ENCODE data around the gene CEP97. TPM values are rescaled to one million over a fixed set of nuclear protein-coding genes. Genes with fewer than 3 reads are reported as not detected.

Gene CEP97
- total RNA-seq, 3 donors from 2014 or later, result 11.8 to 14.1 (median 12.9) TPM

DNA sequence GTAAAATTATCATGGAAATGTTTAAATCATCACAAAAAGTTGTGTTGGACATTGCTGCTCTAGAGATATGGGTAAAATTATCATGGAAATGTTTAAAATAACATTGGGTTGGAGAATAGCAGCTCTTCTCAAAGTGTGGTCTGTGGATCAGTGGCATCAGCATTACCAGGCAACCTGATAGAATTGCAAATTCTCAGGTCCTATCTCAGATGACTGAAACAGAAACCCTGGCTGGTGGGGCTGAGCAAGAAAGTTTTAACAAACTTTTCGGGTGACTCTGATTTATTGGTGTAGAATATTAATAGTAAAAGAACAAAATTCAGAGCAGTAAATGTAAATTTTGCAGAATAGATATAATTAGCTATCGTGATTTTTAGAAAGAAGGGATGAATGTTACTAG is 83.5 kb downstream of the CEP97 start:
- Mint-ChIP-seq H3K9me3 (no peaks in the 10 kb centered on the region), H3K4me1 (ENCODE audit: low read depth) (peaks cover 44% of the 10 kb centered on the region), H3K36me3 (ENCODE audit: insufficient read depth) (peaks cover 10% of the 10 kb centered on the region), H3K27me3 (ENCODE audit: low read depth) (no peaks in the 10 kb centered on the region), H3K4me3 (no peak overlapping the region)
- ATAC-seq, result no peak
- DNase-seq, result no peak

DNA sequence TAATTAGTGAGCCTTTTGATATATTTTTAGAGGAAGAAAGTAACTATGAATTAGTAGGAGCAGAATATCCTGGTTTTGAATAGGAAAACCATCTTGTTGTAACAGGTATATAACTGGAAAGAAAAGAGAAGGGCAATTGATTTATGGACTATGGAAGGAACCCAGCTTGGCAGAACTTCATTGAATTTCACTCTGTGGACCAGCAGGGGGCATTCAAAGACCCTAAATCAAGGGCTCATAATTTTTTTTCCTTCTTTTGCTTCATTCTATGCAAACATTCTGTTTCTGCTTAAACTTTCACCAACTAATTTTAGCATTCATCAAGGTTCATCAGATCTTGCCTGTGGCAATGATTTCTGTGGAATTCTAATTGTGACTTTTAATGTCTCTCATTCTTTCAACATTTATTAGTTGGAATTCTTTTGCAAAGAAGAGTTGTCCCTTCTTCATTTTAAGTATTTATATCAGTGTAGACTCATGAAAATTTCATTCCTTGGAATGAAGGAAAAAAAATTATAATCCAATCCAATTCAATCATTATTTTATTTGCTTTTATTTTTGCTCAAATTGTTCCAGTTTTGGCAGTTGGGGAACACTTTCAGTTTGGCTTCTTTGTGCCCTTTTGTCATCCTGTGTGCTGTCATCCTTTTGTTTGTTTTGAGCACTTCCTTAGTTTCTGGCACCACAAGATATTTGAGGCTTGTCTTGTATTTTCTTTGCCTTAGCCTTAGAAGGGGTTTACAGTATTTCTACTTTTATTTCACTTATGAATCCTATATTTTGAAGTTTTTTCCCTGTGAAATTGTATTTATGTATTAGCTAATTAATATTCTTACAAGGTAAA is 85.0 kb downstream of the CEP97 start:
- ATAC-seq (peak; percentile 48 to 68), DNase-seq (peak; percentile 26)
- no peaks in the 10 kb centered on the region for H3K9me3 Mint-ChIP-seq
- no peaks in the 10 kb centered on the region for H3K27me3 Mint-ChIP-seq (ENCODE audit: low read depth)
- no peak overlapping the region for H3K4me3 Mint-ChIP-seq
- H3K4me1 Mint-ChIP-seq (ENCODE audit: low read depth), result peaks cover 43% of the 10 kb centered on the region
- H3K36me3 Mint-ChIP-seq (ENCODE audit: insufficient read depth), result peaks cover 9% of the 10 kb centered on the region

DNA sequence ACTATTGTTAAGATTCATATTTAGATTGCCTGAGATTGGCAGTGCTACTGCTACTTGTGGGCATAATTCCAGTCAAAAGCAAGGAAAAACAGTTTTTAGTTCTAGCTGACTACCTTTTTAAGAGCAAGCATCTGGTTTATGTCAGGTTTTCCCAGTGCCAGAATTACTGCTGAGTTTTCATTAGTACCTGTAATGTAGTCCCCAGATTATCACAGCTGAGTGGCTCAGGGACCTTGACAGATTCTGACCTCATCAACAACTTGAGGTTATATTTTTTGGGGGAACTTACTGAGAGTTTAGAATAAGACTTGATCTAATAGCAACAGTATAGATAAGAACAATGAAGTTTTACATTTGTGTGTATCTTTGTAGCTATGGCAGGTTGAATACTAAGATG is 85.6 kb downstream of the CEP97 start:
- Mint-ChIP-seq H3K4me1 (ENCODE audit: low read depth) (peaks cover 46% of the 10 kb centered on the region), H3K36me3 (ENCODE audit: insufficient read depth) (peaks cover 5% of the 10 kb centered on the region), H3K27me3 (ENCODE audit: low read depth) (no peaks in the 10 kb centered on the region), H3K4me3 (no peak overlapping the region), H3K9me3 (no peaks in the 10 kb centered on the region)
- DNase-seq (no peak), ATAC-seq (no peak)

DNA sequence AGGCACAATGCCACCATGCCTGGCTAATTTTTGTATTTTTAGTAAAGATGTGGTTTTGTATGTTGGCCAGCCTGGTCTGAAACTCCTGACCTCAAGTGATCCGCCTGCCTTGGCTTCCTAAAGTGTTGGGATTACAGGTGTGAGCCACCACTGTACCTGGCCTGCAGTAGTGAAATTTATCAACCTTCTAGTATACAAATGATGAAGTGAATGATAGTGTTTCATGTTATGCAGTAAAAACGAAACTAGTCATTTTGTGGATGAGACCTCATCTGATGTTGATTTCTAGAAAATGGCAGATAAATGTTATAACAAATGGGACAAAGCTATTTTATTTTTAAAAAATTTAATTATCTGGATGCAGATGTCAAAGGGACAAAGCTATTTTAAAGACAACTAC is 87.5 kb downstream of the CEP97 start:
- Mint-ChIP-seq H3K4me3 (no peak overlapping the region), H3K27me3 (ENCODE audit: low read depth) (no peaks in the 10 kb centered on the region), H3K9me3 (no peaks in the 10 kb centered on the region), H3K4me1 (ENCODE audit: low read depth) (peaks cover 52% of the 10 kb centered on the region), H3K36me3 (ENCODE audit: insufficient read depth) (peaks cover 3% of the 10 kb centered on the region)
- no peak for DNase-seq
- no peak for ATAC-seq

DNA sequence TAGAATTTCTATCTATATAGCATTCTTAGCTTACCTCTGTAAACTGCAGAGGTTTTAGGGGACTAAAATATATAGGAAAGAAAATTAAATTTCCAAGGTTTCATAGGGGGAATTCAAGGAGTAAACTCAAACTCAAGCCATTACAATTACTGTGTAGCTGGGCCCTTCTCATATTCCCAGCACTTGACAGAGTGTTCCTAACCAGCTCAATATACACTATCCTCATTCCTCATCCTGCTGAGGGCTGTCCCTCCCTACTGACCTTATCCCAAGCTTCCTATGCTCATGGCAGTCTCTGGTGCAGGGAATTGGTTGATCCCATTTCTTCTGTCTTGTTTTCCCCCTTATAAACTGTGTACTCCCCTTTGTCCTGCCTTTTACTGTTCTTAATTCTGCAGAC is 88.5 kb downstream of the CEP97 start:
- peaks cover 6% of the 10 kb centered on the region for H3K36me3 Mint-ChIP-seq (ENCODE audit: insufficient read depth)
- H3K4me1 Mint-ChIP-seq (ENCODE audit: low read depth), result peaks cover 52% of the 10 kb centered on the region

DNA sequence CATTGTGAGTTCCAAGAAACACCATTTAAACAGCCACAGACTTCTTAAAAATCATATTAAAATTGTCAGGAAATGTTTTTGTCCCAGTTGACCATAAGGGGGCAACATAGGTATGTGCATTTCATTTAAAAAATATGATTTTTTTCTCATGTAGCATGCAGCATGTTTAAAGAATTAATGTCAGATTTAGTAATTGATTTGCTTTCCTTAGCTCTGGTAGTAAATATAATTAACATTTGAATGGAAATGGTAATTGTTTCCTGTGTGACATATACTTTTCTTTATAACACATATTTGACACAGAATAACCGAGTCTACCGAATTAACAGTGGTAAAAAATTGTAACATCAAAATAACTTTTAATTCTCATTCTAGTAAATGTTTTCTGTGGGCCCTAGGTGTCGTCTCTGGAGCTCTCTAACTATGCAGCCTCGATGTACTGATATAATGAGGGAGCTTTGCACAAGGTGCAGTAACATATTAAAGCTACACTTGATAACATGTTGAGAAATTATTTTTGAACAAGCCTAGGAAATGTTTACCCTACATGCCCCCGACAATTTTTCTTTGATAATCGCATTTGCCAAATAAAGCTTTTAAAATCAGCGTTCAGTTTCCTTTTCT is 89.5 kb downstream of the CEP97 start:
- Mint-ChIP-seq H3K36me3 (ENCODE audit: insufficient read depth) (peaks cover 10% of the 10 kb centered on the region), H3K4me1 (ENCODE audit: low read depth) (peaks cover 50% of the 10 kb centered on the region)

More for the DNA sequence above, 88.5 kb downstream of the CEP97 start:
- ATAC-seq (no peak), DNase-seq (no peak)
- Mint-ChIP-seq H3K4me3 (no peak overlapping the region), H3K9me3 (no peaks in the 10 kb centered on the region), H3K27me3 (ENCODE audit: low read depth) (no peaks in the 10 kb centered on the region)

DNA sequence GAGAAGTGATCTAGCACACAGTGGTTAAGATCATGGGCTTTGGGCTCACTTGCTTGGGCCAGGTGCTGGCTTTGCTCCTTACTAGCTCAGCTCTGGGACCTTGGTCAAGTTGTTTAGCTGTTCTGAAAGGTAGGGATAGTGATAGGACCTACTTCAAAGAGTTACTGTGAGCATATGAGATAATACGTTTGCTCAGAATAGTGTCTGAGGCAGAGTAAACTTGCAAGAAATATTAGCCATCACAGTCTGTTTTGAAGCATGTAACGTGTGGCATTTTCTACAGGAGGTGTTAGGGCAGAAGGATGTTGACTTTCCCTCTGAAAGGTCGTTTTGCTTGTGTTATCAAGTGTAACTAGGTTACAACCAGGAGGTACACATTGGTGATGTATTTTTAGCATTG is 90.4 kb downstream of the CEP97 start:
- Mint-ChIP-seq H3K4me1 (ENCODE audit: low read depth) (peaks cover 47% of the 10 kb centered on the region), H3K36me3 (ENCODE audit: insufficient read depth) (peaks cover 12% of the 10 kb centered on the region), H3K9me3 (no peaks in the 10 kb centered on the region), H3K27me3 (ENCODE audit: low read depth) (no peaks in the 10 kb centered on the region), H3K4me3 (no peak overlapping the region)
- DNase-seq, result no peak
- ATAC-seq, result no peak

More for the DNA sequence above, 89.5 kb downstream of the CEP97 start:
- no peaks in the 10 kb centered on the region for H3K9me3 Mint-ChIP-seq
- H3K27me3 Mint-ChIP-seq (ENCODE audit: low read depth), result no peaks in the 10 kb centered on the region
- DNase-seq (no peak), ATAC-seq (no peak)
- H3K4me3 Mint-ChIP-seq, result no peak overlapping the region

DNA sequence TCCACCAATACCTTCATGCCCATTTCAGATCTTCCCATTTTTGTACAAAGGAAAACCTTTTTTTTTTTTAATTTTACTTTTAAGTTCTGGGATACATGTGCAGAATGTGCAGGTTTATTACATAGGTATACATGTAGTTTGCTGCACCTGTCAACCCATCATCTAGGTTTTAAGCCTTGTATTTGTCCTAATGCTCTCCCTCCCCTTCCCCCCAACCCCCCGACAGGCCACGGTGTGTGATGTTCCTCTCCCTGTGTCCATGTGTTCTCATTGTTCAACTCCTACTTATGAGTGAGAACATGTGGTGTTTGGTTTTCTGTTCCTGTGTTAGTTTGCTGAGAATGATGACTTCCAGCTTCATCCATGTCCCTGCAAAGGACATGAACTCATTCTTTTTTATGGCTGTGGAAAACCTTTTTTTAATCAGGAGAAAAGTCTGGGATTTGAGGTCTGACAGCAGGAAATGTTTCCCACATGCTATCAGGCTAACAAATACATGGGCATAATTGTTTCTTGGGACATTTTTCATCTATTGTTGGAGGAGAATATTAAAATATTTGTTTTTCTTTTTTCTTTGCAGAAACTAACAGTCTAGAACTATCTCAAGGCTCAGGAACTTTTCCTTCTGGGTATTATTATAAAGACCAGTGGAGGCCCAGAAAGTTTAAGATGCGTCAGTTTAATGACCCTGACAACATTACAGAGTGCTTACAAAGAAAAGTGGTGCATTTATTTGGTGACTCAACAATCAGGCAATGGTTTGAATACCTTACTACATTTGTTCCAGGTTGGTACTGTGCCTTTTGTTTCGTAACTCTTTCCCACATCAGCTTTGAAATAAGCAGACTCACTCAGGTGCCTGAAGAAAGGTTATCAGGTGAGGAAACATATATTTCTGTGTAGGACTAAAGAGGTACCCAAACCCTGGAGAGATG is 92.1 kb downstream of the CEP97 start:
- no peaks in the 10 kb centered on the region for H3K27me3 Mint-ChIP-seq (ENCODE audit: low read depth)

DNA sequence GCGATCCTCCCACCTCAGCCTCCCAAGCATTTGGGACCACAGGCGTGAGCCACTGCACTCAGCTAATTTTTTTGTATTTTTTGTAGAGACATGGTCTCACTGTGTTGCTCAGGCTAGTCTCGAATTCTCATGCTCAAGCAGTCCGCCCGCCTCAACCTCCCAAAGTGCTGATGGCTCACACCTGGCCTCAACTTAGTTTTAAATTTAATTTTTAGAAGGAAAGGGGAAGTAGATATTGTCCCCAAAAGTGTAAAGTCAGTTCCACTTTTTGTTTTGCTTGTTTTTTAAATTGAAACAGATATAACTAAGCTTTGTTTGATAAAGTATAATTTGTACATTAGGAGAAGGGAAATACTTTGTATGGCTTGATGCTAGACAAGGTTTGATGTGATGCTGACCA is 93.6 kb downstream of the CEP97 start:
- no peaks in the 10 kb centered on the region for H3K27me3 Mint-ChIP-seq (ENCODE audit: low read depth)
- no peak overlapping the region for H3K4me3 Mint-ChIP-seq
- H3K9me3 Mint-ChIP-seq, result no peaks in the 10 kb centered on the region
- no peak for DNase-seq
- peaks cover 39% of the 10 kb centered on the region for H3K4me1 Mint-ChIP-seq (ENCODE audit: low read depth)
- ATAC-seq, result no peak
- peaks cover 28% of the 10 kb centered on the region for H3K36me3 Mint-ChIP-seq (ENCODE audit: insufficient read depth)

More for the DNA sequence above, 92.1 kb downstream of the CEP97 start:
- Mint-ChIP-seq H3K4me3 (no peak overlapping the region), H3K36me3 (ENCODE audit: insufficient read depth) (peaks cover 17% of the 10 kb centered on the region), H3K9me3 (no peaks in the 10 kb centered on the region), H3K4me1 (ENCODE audit: low read depth) (peaks cover 39% of the 10 kb centered on the region)
- no peak for ATAC-seq
- no peak for DNase-seq

DNA sequence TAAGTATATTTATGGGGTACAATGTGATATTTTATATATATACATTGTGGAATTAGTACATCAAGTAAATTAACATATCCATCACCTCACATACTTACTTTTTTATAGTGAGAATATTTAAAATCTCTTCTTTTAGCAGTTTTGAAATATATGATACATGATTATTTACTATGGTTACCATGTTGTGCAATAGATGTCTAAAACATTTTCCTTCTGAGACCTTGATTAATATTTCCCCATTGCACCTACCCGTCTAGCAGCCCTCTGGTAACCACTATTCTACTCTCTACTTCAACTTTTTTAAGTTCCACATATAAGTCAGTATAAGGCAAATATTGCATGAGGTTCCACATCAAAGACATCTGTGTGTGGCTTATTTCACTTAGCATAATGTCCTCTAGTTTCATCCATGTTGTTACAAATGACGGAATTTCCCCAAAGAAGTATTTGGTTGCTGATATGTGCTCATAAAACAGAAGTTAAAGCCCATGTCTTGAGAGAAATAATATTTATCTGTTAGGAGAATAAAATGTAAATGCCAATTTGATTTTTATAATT is 95.3 kb downstream of the CEP97 start:
- H3K9me3 Mint-ChIP-seq, result no peaks in the 10 kb centered on the region
- H3K27me3 Mint-ChIP-seq (ENCODE audit: low read depth), result no peaks in the 10 kb centered on the region
- peaks cover 35% of the 10 kb centered on the region for H3K4me1 Mint-ChIP-seq (ENCODE audit: low read depth)

More for the DNA sequence above, 95.3 kb downstream of the CEP97 start:
- ATAC-seq (peak; percentile 51 to 67), DNase-seq (no peak)
- Mint-ChIP-seq H3K36me3 (ENCODE audit: insufficient read depth) (peaks cover 28% of the 10 kb centered on the region), H3K4me3 (no peak overlapping the region)

Other genes with a start within 250 kb of the CEP97 start
- gene SENP7, start 211.4 kb upstream of the CEP97 start, total RNA-seq, result 1 to 10 TPM; 3.0 to 4.6 (median 4.0) TPM
- 10 to 100 TPM; 66.3 to 72.2 (median 71.6) TPM for gene TRMT10C, start 162.7 kb upstream of the CEP97 start, total RNA-seq
- 100 to 1,000 TPM; 186 to 195 (median 191) TPM for gene PCNP, start 150.4 kb upstream of the CEP97 start, total RNA-seq
- gene ZBTB11, start 47.5 kb upstream of the CEP97 start, total RNA-seq, result 10 to 100 TPM; 24.1 to 25.8 (median 24.8) TPM
- gene RPL24, start 37.9 kb upstream of the CEP97 start, total RNA-seq, result 1,000 to 10,000 TPM; 2,191 to 2,257 (median 2,224) TPM
- 10 to 100 TPM; 13.8 to 14.1 (median 13.8) TPM for gene NXPE3, start 54.6 kb downstream of the CEP97 start, total RNA-seq
- gene NFKBIZ, start 124.9 kb downstream of the CEP97 start, total RNA-seq, result 10 to 100 TPM; 54.9 to 93.3 (median 88.8) TPM

Data from activated T-cell treated with anti-CD3 and anti-CD28 coated beads, Interleukin-2, amount 50 U/mL, for 4 hours (primary cell).